Heart left ventricle (tissue), 16 donors: Measurements from ENCODE around the gene TRPC4. TPM values are rescaled to one million over a fixed set of nuclear protein-coding genes. Genes with fewer than 3 reads are reported as not detected.

Experiments
- ATAC-seq, 4 donors: fragments of 200-7000 bp; cut with Tn5 transposase; one replicate each; pipeline ENCODE4 v1.9.1; 2020 to 2022; ENCODE audit warnings: moderate library complexity in 4 of 4, mild to moderate bottlenecking in 3 of 4, moderate number of reproducible peaks in 1 of 4
- DNase-seq, 5 donors: peaks; one replicate each; pipeline ENCODE4 v3.0.0-alpha.2; 2020
- H3K27ac ChIP-seq, 12 donors: fragments of 200-600 bp; sonication (generic) in 4 of 12; one replicate each; pipeline versions ENCODE4 v1.5.0 to v1.8.0; 2016 to 2022; ENCODE audit warnings: mild to moderate bottlenecking in 2 of 12
- H3K27me3 ChIP-seq, 9 donors: fragments of 200-600 bp; sonication (generic) in 2 of 9; one replicate each; pipeline versions ENCODE4 v1.5.1 to v1.8.0; 2016 to 2022; ENCODE audit warnings: mild to moderate bottlenecking in 3 of 9
- H3K36me3 ChIP-seq, 9 donors: fragments of 200-600 bp; sonication (generic) in 2 of 9; one replicate each; pipeline versions ENCODE4 v1.5.0 to v1.8.0; 2018 to 2022; ENCODE audit warnings: mild to moderate bottlenecking in 2 of 9
- H3K4me1 ChIP-seq, 12 donors: fragments of 200-600 bp; sonication (generic) in 4 of 12; one replicate each; pipeline versions ENCODE4 v1.5.0 to v1.8.0; 2016 to 2022; ENCODE audit warnings: mild to moderate bottlenecking in 3 of 12
- H3K4me3 ChIP-seq, 12 donors: fragments of 200-600 bp; sonication (generic) in 4 of 12; one replicate each; pipeline versions ENCODE4 v1.5.0 to v1.8.0; 2017 to 2022; ENCODE audit warnings: mild to moderate bottlenecking in 9 of 12, moderate library complexity in 4 of 12
- H3K9me3 ChIP-seq, 12 donors: fragments of 200-600 bp; sonication (generic) in 4 of 12; one replicate each; pipeline versions ENCODE4 v1.5.0 to v1.8.0; 2016 to 2022; ENCODE audit warnings: mild to moderate bottlenecking in 1 of 12
- CTCF ChIP-seq, 12 donors: fragments of 200-600 bp; sonication (generic) in 4 of 12; IDR thresholded peaks; one replicate each; pipeline versions ENCODE4 v1.5.0 to v1.8.0; 2018 to 2022; ENCODE audit warnings: antibody characterized with exemption in 12 of 12, mild to moderate bottlenecking in 5 of 12
- POLR2A ChIP-seq, 2 donors: fragments of 450-650 bp; IDR thresholded peaks; one replicate each; pipeline ENCODE4 v1.6.1; 2017; ENCODE audit warnings: antibody characterized with exemption in 2 of 2, mild to moderate bottlenecking in 2 of 2, moderate library complexity in 2 of 2
- WGBS, 4 donors: extraction: QIAGEN DNeasy Blood & Tissue Kit in 2 of 4; methylation state at CpG; one replicate each; pipeline versions ENCODE4 v1.1.5 to v1.1.7; 2013 to 2018; 5-methylcytosine and 5-hydroxymethylcytosine counted together
- intact Hi-C, 10 donors: fragments of 100-400 bp; cut with DNase I; formaldehyde crosslinking; loops; one replicate each; pipeline versions ENCODE4 v1.11.1 to v1.14.2; 2022
- long read RNA-seq, 3 donors: library from polyadenylated mRNA; unstranded; transcript quantifications; one replicate each; pipeline ENCODE4 v2.0.0, GENCODE V29; 2020 to 2021
- polyA plus RNA-seq, 2 donors: library from polyadenylated mRNA; stranded (reverse); fragments of 200-250 nt; gene quantifications; one replicate each; pipeline ENCODE4 v1.2.3, GENCODE V29; 2013
- total RNA-seq, 9 donors: library from RNA; depleted of rRNA in 2 of 9; stranded (reverse); fragments of >200 nt in 2 of 9; fragmentation: NEBNext Ultra II Directional in 3 of 9; extraction: Animal tissue kit (Norgen Biotek cat#: 25700) in 3 of 9; gene quantifications; one replicate each; pipeline versions ENCODE4 v1.1.0 to v1.2.4, GENCODE V29; 2016 to 2023
- donor health status: ischemic (EF 13 %, LVEDD 7.1; RV severe dilation, severe dysfunction).
- donor health status: healthy with polysubstance abuse.
- donor health status: DM: no; HTN: yes; CAD: no.
- donor health status: DM: no; HTN: no; CAD: no.
- donor health status: ischemic (EF 25% LVEDD 6.9; RV normal size, moderate dysfunction).
- donor health status: ischemic (EF 25% LVEDD 5.7; RV mildly dilated, moderate dysfunction).
- donor health status: healthy.
- donor health status: DM: yes; HTN: yes; CAD: no.
- donor health status: ischemic (EF 35%, LVEDD 5.7; RV mildly dilated, moderate dysfunction).
- donor health status: nonischemic (EF 11% LVEDD 7.7; RV severe dilation, severe dysfunction).
- donor health status: DM: yes; HTN: yes; CAD: no.
- donor health status: PGD.
- donor health status: ischemic (EF 29% LVEDD 5.4; RV normal size, mild dysfunction).
- donor health status: nonischemic (EF 23%, LVEDD 6.1; RV moderate dilation, normal function).

The TRPC4 gene
- total RNA-seq (1 to 10 TPM in 4 of 9 donors, under 1 TPM in 5; 0.25 to 2.5 (median 0.85) TPM), polyA plus RNA-seq (under 1 TPM; 0.38 to 0.50 TPM)
- long read RNA-seq, donor 1, result 0 reads
- long read RNA-seq, donor 2, full-length matches to known transcripts, result 2 of 10 reads
- long read RNA-seq, donor 2, partial matches to known transcripts, result 4 of 10 reads
- long read RNA-seq, donor 2, other reads (novel, unspliced or antisense), result 4 of 10 reads
- long read RNA-seq, donor 3, full-length matches to known transcripts, result 2 of 4 reads
- long read RNA-seq, donor 3, partial matches to known transcripts, result 2 of 4 reads
- long read RNA-seq, donor 3, other reads (novel, unspliced or antisense), result 0 of 4 reads

GRCh38 chr13:37869756-37870488, at the start of gene TRPC4:
Gene TRPC4, minus strand, starts transcription at chr13:37869772. Its CDS starts 86,439 bp downstream, at chr13:37783333.
- ATAC-seq (peak; percentile 85 to 90 (median 87)), DNase-seq (peak; percentile 20 to 71 (median 62))
- 1% methylated on average over 35 to 43 of the region's 43 CpGs for WGBS, 4 donors
- TF ChIP-seq POLR2A (IDR thresholded peaks at IDR 0.05) (no peak), CTCF (IDR thresholded peaks at IDR 0.05) (peak in 11 of 12 donors; percentile 14 to 60 (median 42))
- H3K9me3 ChIP-seq, result no peaks in the 10 kb centered on the region
- peak within 1 kb of the TSS in 3 of 12 donors; percentile 24 to 60 (median 47) for H3K27ac ChIP-seq
- H3K4me1 ChIP-seq, result peaks cover 0 to 12% (median 0%) of the 10 kb centered on the region in 12 donors
- H3K4me3 ChIP-seq, result peak within 1 kb of the TSS; percentile 37 to 64 (median 52)
- no peaks in the 10 kb centered on the region for H3K36me3 ChIP-seq
- intact Hi-C loops, result loop anchor here in 5 of 10 donors (5.0 to 10.0 kb wide), 4 partner anchors 47 to 662 kb away; no protein-coding TSS in a partner anchor
- H3K27me3 ChIP-seq, result peaks cover 0 to 36% (median 8%) of the 10 kb centered on the region in 9 donors

- peaks cover 0 to 8% (median 0%) of the 10 kb centered on the region in 12 donors for H3K4me1 ChIP-seq
- TF ChIP-seq CTCF (IDR thresholded peaks at IDR 0.05), result no peak
- TF ChIP-seq POLR2A (IDR thresholded peaks at IDR 0.05), result no peak
- H3K27me3 ChIP-seq, result no peaks in the 10 kb centered on the region
- H3K36me3 ChIP-seq, result no peaks in the 10 kb centered on the region
- peaks cover 0 to 20% (median 5%) of the 10 kb centered on the region in 12 donors for H3K9me3 ChIP-seq
- peak overlapping the region in 3 of 12 donors; percentile 7 to 44 (median 26) for H3K27ac ChIP-seq
- 26 to 33% (median 28%) methylated on average over 4 of the region's 4 CpGs for WGBS, 4 donors
- peak in 2 of 4 donors; percentile 39 to 43 for ATAC-seq
- no peak for DNase-seq
- peak overlapping the region in 5 of 12 donors; percentile 13 to 22 (median 15) for H3K4me3 ChIP-seq
- intact Hi-C loops, result loop anchor here in 1 of 10 donors (5.0 kb wide), 1 partner anchor 51 kb away; the partner anchor contains the start of gene TRPC4
Observed at GRCh38 chr13:37918751-37919150, 49.2 kb upstream of the TRPC4 start.

- peaks cover 0 to 8% (median 0%) of the 10 kb centered on the region in 12 donors for H3K4me1 ChIP-seq
- no peaks in the 10 kb centered on the region for H3K27me3 ChIP-seq
- ATAC-seq (no peak), DNase-seq (no peak)
- H3K27ac ChIP-seq, result peak overlapping the region in 2 of 12 donors; percentile 26 to 44
- intact Hi-C loops, result loop anchor here in 1 of 10 donors (5.0 kb wide), 1 partner anchor 51 kb away; the partner anchor contains the start of gene TRPC4
- TF ChIP-seq POLR2A (IDR thresholded peaks at IDR 0.05) (no peak), CTCF (IDR thresholded peaks at IDR 0.05) (no peak)
- no peak overlapping the region for H3K4me3 ChIP-seq
- H3K9me3 ChIP-seq, result peaks cover 0 to 20% (median 5%) of the 10 kb centered on the region in 12 donors
- H3K36me3 ChIP-seq, result no peaks in the 10 kb centered on the region
- 26 to 37% (median 35%) methylated on average over 3 of the region's 3 CpGs for WGBS, 4 donors
Observed at GRCh38 chr13:37918116-37918714, 48.6 kb upstream of the TRPC4 start.
